ENCODE data around the gene DCUN1D3.

- no peak for TF ChIP-seq ZNF565 (CRISPR knock-in tag; conservative IDR thresholded peaks at IDR 0.05; ENCODE audit: low read depth)
- TF ChIP-seq, protein P1, sequence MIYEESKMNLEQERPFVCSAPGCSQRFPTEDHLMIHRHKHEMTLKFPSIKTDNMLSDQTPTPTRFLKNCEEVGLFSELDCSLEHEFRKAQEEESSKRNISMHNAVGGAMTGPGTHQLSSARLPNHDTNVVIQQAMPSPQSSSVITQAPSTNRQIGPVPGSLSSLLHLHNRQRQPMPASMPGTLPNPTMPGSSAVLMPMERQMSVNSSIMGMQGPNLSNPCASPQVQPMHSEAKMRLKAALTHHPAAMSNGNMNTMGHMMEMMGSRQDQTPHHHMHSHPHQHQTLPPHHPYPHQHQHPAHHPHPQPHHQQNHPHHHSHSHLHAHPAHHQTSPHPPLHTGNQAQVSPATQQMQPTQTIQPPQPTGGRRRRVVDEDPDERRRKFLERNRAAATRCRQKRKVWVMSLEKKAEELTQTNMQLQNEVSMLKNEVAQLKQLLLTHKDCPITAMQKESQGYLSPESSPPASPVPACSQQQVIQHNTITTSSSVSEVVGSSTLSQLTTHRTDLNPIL (CRISPR knock-in tag; IDR thresholded peaks at IDR 0.05; ENCODE audit: low read depth), result no peak
- TF ChIP-seq OSR1 (CRISPR knock-in tag; IDR thresholded peaks at IDR 0.05), result no peak
- TF ChIP-seq ESRRG (CRISPR knock-in tag; IDR thresholded peaks at IDR 0.05), result no peak
These were observed 42.1 kb upstream of the DCUN1D3 start for GRCh38 chr16:20942256-20942655.

Data from SK-N-SH treated with all-trans-retinoic acid at 6 μM for 48 hours (cell line).